Central memory CD4-positive, alpha-beta T cell (primary cell): ENCODE results near the gene AACS.

ENCODE experiments used
- DNase-seq: peaks from one replicate; pipeline ENCODE4 v3.0.0; 2022

AACS gene

DNA sequence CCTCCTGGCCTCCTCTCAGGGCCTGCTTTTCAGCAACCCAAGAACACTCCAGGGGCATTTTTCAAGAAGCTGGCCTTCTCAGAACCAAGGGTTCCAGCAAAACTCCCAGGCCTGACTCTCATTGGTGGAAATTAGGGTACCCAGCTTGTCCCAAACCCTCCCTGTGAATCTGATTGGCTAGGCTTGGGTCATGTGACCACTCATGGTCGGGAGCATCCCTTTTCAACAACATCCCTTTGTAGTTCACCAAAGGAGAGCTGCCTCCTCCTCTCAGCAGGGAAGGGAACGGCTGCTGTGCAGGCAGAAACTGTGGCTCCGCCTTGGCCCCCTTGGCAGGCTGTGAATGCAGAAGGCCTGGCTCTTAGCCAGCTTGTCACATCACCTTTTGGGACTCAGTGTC is 94.5 kb downstream of the AACS start:
- no peak for DNase-seq

DNA sequence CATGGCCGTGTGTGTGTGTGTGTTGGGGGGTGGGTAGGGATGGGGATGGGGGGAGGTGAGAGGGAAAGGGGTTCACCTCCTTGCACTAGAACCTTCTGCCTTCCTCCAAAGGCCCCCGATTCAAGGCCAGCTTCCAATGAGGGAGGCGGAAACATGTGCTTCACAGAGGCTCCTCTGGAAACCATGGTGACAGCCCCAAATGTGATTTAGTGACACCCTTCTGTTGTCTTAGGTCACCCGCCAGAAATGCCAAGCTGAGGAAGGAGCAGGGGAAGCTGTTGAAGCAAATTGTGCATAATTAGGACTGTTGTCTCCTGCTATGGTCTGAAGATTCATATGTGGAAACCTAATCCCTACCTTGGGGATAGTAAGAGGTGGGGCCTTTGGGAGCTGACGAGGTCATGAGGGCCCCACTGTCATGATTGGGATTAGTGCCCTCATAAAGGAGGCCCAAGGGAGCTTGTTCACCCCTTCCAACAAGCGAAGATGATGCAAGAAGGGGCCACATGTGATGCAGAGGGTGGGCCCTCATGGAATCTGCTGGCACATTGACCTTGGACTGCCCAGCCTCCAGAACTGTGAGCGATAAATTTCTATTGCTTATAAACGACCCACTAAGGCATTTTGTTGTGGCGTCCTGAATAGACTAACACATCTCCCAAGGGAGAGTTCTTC is 95.2 kb downstream of the AACS start:
- no peak for DNase-seq

DNA sequence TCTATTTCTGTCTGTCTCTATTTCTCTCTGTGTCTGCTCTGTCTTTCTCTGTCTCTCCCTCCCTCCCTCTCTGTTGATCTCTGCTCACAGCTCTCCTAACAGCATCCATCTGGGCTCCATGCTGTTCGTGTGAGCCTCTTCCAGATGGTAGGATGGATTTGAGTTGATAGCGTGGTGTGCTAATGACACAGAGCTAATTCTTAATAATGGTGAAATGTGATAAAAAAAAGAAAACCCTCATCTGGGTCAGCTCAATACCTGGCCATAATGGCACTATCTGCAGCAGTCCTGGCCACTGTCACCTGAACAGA is 96.4 kb downstream of the AACS start:
- no peak for DNase-seq

DNA sequence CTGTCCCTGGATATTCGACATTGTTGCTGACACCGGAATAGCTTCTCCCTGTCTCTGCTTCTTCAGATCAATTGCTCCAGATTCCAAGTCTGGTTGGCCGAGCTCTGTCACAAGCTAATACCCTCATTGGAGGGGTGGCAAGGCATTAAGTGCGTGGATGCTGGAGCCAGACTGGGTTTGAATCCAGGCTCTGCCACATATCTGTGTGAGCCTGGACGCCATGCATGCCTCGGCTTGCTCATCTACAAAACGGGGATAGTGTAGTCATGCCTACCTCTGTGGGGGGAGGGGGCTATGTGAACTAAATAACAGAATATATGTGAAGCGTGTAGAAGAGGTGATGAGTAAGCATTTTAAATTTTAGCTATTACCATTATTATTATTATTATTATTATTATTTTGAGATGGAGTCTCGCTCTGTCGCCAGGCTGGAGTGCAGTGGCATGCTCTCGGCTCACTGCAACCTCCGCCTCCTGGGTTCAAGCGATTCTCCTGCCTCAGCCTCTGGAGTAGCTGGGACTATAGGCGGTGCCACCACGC is 97.3 kb downstream of the AACS start:
- DNase-seq: no peak

DNA sequence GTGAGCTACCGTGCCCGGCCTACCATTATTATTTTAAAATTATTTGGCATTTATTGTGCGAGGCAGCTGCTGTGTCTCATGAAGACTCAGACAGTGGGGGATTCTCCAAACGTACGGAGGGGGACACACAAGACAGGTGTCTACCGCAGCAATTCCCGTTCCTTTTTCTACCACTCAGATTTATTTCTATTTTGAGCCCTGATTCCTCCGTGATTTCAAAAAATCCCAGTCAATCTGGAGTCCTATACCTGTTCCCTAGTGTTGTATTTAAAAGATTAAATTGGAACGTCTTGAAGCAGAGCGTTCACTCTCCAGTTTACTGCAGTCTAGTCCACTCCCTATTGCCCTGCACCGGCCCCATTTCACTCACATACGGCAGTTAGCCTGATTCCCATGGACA is 97.9 kb downstream of the AACS start:
- no peak for DNase-seq

DNA sequence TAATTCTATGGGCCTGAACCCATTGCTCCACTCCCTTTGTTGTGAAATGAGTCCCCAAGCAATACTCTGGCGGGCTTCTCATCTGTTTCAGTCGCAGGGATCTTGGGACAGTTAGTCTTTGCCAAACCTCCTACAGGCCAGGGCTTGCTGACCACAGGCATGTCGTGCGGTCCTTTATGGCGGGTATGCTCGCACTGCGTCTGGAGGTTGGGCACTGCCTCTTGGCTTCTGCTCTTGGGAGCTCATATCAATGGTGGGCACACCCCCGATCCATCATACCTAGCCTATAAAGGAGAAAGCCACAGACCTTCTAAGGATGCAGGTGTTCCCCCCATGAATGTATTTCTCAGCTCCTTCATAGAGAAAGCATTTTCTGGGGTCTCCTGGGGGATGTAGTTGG is 99.3 kb downstream of the AACS start:
- DNase-seq: no peak

DNA sequence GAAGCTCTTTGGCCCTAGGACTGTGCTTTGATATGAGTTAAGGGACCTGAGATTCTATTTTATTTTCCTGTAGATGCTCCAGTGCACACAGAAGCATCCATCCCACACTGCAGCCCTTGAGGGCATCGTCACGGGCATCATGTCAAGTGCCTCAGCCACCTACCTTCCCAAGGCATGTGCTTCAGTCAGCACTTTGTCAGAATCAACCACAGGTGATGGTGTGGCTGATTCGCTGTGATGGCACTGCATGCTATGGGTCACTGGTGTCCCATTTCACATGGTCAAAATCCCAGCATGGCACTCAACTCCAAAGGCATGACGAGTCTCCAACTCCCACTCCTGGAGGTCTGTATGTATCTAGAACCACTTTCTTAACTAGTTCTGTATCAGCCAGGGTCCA is 100.8 kb downstream of the AACS start:
- no peak for DNase-seq

DNA sequence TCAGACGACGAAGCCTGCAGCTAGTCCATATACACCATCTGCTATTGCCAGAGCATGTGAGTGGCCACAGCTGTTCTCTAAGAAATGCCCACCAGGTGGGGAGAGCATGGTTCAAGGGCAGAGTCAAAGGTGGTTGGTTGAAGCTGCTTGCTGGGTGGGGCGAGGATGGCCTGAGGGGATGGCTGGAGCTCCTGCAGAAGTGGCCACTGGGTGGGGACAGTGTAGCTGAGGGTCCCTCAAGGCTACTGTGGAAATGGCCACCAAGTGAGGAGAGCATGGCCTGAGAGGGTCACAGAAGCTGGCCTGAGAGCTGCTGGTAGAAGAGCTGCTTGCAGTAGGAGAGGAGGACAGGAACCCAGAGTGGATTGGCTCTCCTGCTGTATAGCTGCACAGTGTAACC is 102.4 kb downstream of the AACS start:
- no peak for DNase-seq

DNA sequence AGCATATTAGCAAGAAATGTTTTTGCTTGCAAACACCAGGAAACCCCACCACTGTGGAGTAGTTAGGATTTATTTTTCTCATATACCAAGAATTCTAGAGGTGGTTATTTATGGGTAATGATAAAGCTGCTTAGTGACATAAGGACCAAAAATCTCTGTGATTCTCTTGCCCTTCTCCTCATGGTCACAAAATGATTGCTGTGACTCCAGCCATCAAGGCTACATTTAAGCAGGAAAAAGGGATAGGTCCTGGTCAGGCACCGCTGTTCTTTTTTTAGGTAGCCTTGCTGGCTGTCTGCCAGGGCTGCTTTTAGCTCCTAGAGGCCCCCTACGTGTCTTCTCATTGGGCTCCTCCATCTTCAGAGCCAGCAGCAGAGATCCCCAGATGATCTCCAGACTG is 104.2 kb downstream of the AACS start:
- no peak for DNase-seq

DNA sequence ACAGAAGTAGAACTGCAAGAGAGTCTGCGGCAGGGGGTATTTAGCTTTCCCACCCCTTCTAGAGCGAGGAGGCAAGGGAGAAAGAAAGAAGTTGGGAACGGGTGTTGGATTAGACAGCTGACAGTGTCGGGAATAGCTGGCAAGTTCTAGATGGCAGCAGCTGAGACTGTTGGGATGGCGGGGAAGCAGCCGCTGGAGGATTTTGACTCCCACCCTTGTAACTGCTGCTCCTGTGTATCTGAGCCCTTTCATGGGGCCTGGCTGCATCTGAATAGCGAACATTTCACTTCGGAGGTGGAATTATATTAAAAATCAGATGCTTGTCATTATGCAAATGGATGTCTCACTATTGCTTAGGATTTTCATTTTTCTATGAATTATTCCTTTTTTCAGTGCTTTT is 104.6 kb downstream of the AACS start:
- no peak for DNase-seq

DNA sequence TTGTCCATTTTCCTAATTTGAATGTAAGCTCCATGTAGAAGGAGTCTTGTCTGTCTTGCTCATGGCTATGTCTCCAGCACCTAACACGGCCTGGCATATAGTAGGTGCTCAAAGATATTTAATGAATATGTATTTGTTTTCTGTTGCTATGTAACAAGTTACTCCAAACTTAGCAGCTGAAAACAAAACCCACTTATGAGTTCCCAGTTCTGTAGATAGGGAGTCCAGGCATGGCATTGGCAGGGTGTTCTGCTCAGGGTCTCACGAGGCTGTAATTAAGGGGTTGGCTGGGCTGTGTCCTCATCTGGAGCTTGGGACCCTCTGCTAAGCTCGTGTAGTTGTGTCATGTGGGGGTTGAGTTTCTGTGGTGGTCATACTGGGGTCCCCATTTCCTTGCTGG is 106.0 kb downstream of the AACS start:
- no peak for DNase-seq

DNA sequence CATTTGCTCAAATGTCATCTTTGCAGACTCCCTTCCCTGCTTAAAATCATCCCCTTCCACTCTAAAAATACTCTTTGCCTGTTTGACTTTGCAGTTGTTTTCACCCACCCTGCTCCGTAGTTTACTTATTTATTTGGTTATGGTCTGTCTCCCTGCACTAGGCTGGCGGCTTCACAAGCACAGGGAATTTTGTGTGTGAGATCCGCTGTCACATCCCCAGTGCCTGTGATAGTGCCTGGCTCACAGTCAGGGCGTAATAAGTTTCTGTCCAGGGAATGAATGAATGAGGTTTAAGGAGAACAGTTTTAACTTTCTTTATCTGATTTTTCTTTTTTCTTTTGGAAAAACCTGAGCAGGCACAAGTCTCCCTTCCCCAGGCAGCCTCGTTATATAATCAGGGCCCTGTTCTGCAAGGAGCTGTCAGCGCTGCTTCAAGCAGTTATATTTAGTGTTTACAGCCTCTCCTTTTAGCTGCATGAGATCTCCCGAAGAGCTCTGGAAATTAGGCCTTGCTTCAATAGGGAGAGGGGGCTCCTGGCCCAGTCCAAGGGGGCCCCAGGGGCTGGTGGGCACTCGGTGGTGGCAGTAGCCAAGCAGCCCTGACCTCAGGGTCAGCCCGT is 107.1 kb downstream of the AACS start:
- DNase-seq: no peak

DNA sequence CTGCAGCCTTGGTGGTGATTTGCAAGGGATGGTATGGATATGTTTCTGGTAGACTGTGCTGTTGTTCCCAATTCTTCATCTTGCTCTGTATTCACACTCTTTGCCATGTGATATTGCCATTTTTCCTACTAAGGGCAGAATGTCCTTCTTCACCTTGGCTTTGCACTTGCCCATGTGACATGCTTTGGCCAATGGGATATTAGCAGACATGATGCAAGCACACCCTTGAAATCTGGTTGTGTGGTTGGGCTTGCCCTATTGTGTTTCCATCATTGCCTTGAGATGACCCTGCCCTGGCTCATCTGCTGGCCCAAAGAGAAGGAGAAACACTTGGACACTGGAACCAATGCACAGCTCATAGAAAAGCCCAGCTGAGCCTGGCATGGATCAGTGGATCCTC is 110.3 kb downstream of the AACS start:
- no peak for DNase-seq

DNA sequence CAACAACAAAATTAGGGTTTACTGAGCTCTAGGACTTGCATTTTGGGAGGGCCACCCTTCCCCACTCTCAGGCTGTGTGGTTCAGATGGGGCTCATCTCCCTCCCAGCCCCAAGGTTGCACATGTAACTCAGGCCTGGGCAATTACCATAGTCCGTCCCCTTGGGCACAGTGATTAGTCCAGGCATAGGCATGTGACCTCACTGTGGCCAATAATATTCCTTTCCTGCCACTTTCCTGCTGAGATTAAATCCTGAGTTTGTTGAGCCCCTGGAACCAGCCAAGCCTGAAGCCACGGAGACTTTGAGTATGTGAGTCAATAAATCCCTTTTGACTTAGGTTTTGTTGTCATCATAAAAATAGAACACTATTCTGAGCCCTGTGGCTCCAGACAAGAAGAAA is 113.0 kb downstream of the AACS start:
- DNase-seq: no peak

DNA sequence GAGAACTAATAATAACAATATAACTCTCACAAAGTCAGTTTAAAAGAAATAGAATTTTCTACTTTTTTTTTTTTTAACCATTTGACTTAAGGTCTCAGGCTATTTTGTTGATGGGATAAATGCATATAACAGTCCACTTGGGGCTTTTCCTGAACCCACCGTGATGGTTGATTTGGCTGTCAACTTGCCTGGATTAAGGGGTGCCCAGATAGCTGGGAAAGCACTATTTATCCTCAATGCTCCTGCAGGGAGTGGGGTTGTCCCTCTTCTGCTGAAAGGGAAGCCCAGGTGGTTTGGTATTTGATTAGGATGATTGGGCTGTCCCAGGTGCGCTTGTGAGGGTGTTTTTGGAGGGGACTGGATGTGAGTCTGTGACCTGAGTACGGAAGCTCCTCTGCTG is 114.9 kb downstream of the AACS start:
- no peak for DNase-seq

DNA sequence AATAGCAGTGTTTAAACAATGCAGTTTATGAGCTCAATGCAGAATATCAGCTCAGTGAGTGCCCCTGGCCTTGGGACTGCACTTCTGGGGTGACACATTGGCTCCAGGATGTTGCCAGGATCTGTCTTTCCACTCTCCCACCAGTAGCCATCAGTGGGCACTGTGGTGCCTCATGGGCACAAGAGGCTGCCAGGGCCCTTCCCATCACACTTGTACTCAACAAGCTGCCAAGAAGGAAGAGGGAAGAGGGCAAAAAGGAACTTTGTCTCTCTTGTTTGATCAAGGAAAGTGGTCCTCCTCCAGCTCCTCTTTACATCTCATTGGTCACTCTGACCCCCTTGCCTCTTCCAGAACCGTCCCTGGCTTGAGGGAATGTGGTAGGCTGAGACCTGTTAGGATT is 115.9 kb downstream of the AACS start:
- DNase-seq: no peak

DNA sequence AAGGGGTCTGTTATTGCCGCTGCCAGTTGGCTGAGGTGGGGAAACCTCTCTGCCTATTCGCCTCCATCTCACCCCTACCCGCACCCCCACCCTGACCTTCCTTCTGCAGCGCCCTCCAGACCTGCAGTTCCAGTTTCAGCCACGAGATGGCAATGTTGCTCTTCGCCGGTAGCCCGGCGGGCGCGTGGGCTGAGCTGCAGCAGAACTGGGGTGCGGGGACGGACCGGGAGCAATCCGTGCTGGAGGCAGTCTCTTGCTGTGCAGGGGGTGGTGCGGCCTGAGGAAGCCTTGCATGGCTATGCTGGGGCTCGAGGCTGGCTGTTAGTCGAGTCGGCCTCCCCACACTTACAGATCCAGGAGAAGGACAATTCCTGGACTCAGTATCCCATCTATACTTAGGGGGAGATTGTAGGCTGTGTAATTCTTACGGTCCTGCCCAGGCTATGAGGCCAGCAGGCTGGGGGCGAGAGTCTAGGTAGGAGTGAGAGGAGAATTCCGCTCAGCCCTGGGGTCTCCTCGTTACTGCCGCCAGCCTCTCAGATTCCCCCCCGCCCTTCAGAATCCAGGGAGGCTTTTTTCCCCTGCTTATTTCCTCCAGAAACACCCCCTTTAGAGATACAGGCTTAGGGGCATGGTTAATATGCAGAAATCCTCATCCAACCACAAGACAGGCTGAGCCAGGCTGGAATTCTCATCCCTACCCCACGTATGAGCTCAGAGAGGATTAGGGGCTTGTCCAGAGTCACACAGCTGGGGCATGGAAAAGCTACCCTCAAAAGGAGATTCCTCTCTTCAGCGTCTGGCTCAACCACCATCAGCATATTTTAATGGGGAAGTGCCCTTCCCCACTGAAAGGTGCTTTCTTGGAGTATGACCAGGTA is 118.2 kb downstream of the AACS start:
- peak; percentile 43 for DNase-seq

DNA sequence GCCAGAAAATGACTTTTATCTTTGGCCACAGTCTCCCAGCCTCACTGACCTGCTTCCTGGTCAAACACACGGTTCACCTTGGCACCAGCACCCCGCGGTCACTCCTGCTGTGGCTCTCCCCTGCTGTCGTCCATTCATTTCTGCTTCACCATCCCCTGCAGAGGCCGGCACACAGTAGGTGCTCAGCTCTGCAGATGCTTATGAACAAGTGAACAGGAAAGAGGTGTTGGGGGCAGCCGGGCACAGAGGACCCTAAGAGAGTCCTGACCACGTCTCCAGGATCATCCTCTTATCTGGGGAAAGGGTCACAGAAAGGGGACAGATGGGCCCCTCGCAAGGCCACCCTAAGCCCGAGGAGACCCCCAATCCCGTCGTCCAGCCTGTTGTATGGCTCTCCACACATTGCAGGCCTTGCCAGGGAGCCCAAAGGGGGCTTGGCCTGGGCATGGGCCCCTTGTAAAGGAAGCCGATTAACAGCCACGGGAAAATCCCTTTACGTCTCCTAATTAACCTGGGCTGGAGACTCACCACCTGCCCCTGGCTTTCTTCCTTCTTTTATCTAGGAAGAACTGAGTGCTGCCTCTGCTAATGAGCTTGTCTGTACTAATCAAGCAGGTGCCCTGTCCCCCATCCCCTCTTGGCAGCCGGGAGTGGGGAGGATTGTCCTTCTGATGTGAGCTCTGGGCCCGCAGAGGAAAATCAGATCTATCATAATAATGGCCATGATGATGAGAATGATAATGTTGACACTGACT is 119.2 kb downstream of the AACS start:
- no peak for DNase-seq

DNA sequence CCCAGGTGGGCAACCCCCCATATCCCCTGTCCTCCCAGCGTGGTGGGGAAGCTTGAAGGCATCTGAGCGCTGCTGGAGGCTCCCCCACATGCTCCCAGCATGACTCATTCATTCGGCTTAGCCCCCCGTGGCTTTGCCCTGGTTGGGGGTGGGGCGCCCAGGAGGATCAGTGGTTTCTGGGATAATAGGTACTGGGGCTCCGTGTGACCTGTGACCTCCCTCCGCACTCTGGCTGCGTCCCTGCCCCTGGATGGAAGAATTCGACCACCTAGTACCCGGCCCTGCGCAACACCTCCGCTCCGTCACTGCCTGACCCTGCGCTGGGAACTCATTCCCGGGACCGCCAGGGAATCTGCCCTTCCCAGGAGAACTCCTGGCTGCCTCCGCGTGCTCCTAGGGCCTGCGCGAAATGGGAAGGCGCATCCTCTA is 120.1 kb downstream of the AACS start:
- no peak for DNase-seq

DNA sequence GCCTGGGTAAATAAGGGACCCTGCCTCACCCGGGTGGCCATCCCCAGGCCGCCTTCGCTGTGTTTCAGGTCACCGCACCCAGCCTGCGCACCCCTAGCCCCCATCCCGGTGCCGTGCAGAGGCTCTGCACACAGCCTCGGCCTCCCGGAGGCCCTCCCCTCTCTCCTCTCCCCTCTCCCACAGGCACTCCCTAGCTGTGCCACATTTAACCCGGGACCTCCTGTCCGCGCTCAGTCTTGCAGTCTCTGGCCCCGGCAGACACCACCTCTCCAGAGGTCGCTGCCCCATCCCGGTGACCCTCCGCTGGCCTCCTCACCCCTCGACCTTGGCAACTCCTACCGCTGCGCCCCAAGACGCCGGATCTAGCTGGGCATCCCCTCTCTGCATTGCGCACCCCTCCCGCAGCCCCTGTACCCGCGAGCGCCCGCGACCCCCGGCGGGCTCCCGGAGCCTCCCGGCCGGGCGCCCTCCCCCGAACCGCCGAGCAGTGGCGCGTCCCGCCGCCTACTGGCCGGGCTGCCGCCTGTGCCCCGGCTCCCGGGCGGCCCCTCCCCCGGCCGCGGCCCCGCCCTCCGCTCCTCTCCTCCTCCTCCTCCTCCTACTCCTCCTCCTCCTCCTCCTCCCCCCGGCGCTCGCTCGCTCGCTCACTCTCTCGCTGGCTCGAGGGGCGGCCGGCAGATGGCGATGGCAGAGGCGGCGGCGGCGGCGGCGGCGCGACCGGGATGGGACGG is 120.7 kb downstream of the AACS start, which contains the start of gene TMEM132B:
Gene TMEM132B (plus strand): TSS at position 647 of the 731 bp plus-strand sequence.
- no peak for DNase-seq

DNA sequence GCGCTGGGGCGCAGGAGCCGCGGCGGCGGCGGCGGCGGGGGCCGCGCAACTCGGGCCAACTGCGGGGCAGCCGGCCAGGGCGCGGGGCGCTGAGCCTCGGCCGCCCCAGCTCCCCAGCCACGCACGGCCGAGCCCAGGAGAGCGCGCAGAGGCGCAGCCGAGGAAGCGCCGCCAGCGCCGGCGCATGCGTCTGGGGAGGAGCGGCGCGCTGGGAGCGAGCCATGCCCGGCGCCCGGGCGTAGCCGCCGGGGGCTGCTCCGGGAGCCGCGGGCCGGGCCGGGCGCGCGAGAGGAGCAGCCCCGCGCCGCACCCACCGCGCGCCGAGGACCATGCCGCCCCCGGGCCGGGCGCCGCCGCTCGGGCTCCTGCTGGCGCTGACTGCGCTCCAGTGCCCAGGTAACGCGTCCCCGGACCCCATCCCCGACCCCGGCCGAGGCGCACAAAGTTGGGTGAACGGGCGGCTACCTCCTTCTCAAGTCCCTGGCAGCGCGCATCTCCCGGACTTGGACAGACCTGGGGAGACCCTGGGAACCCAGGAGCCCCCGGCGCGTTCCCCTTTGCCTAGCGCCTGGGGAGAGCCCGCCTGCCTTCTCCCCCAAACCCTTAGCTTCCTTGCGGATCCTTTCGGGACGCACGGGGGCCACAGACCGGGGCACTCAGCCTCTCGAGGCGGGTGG is 121.4 kb downstream of the AACS start:
- DNase-seq: no peak
